Activated T-cell treated with anti-CD3 and anti-CD28 coated beads, Interleukin-2, amount 50 U/mL, for 24 hours (primary cell): ENCODE data around the gene AJAP1.
"Not testable (repeated sequence)": the region's sequence is repeated elsewhere in the genome, so short reads cannot be mapped to it uniquely, and the experiment has no call there.

ENCODE experiments used
- DNase-seq: peaks from one replicate; pipeline ENCODE4 v3.0.0-alpha.2; 2020
- H3K27ac Mint-ChIP-seq: 2 replicates; pipeline ENCODE4 v1.8.0; 2020; ENCODE audit warnings: mild to moderate bottlenecking, mixed read lengths
- H3K27me3 Mint-ChIP-seq: 2 replicates; pipeline ENCODE4 v1.8.0; 2020; ENCODE audit warnings: mixed read lengths
- H3K36me3 Mint-ChIP-seq: 2 replicates; pipeline ENCODE4 v1.8.0; 2020; ENCODE audit warnings: low read depth, mixed read lengths
- H3K4me1 Mint-ChIP-seq: 2 replicates; pipeline ENCODE4 v1.8.0; 2020; ENCODE audit warnings: low read depth, mixed read lengths
- H3K4me3 Mint-ChIP-seq: 2 replicates; pipeline ENCODE4 v1.8.0; 2020; ENCODE audit warnings: mild to moderate bottlenecking, moderate library complexity, mixed read lengths
- H3K9me3 Mint-ChIP-seq: 2 replicates; pipeline ENCODE4 v1.8.0; 2020; ENCODE audit warnings: mixed read lengths

Gene AJAP1

DNA sequence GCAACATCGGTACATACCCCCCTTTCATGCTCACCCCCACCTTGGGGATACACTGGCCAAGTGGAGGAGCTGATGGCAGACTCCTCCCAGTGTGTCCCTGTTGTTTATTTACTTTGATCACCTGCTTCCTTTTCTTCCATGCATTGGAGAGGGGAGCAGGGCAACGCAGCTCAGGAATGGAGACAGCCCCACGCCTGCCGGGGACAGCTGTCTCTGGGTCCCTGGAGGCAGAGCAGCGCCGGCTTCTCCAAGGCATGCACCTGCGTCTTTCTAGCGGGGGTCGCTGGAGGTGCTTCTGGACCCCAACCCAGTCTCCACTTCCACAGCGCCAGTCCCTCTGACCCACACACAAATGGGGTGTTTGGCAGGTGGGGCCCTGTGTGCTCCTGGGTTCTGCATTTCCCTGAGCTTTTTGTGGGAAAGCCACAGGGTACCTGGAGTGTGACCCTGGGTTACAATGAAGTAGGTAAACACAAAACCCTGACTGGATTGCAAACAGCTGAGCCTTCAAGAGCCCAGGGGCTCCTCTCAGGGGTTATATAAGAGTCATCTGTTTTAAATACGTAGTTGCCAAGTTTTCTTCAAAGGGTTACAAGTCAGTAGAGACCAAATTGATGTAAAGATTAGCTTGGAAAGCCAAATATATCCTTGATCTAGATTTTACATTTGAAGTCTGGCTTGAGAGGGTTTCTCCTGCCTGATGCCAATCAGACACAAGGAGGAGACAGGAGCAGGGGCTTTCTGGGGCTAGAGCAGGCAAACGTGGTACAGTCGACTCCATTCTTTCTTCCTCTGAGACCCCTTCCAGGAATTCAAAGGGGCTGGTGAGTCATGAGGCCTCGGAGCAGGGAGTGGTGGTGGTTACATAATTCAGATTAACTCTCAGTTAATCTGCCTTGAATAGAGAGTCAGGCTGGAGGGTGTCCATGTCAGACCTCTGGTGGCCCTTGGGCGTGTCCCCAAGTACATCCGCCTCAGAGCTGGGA, 4.5 kb downstream of the AJAP1 start:
- Mint-ChIP-seq H3K4me1 (peaks cover 5% of the 10 kb centered on the region), H3K27ac (no peak overlapping the region), H3K36me3 (no peaks in the 10 kb centered on the region)

DNA sequence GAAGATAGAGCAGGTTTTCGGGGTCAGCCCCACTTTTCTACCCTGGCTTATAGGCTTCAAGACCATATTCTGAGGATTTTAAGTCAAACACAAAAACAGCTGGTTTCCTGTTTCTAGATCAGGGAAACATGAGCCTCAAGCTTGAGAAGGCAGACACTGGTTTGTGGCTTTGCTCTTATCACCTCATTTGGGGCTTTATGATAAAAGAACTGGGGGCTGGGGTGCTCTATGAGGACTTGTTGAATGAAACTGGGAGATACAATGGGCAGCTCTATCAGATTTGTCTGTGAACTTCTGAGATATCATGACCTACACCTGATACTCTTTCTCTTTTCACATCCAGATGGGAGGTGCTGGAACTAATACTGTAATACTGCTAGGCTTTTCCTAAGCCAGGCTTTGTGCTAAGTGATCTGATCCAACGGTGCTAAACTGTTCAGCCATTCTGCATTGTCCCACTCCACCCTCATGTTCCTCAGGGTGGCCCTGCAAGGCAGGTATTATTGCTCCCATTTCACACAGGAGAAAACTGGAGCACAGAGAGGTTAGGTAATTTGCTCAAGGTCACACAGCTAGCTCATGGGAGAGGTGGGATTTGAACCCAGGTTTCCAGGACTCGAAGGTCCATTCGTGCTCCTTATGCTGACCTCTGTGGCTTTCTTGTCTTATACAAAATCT, 6.6 kb downstream of the AJAP1 start:
- H3K27ac Mint-ChIP-seq: no peak overlapping the region
- DNase-seq: no peak
- H3K36me3 Mint-ChIP-seq: no peaks in the 10 kb centered on the region
- H3K4me3 Mint-ChIP-seq: no peak overlapping the region
- peaks cover 68% of the 10 kb centered on the region for H3K27me3 Mint-ChIP-seq
- H3K9me3 Mint-ChIP-seq: no peaks in the 10 kb centered on the region
- peaks cover 5% of the 10 kb centered on the region for H3K4me1 Mint-ChIP-seq

More for the DNA sequence above, 4.5 kb downstream of the AJAP1 start:
- no peak for DNase-seq
- Mint-ChIP-seq H3K27me3 (peaks cover 68% of the 10 kb centered on the region), H3K9me3 (no peaks in the 10 kb centered on the region), H3K4me3 (no peak overlapping the region)

DNA sequence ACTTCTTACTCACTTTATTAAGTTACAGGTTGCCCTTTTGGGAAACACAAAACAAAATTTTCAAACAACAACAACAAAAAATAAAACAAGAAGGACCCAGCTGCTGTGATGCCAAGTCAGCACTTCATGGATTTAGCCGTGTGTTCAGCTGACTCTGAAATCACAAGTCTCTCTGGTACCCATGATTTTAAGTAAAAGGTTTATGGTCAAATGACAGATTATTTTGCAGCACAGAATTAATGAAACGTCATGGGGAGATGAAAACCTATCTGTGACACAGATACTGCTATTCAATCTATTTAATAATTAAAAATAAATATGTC, 7.1 kb downstream of the AJAP1 start:
- peaks cover 1% of the 10 kb centered on the region for H3K4me1 Mint-ChIP-seq
- peaks cover 63% of the 10 kb centered on the region for H3K27me3 Mint-ChIP-seq
- H3K36me3 Mint-ChIP-seq: no peaks in the 10 kb centered on the region
- H3K27ac Mint-ChIP-seq: no peak overlapping the region
- H3K9me3 Mint-ChIP-seq: no peaks in the 10 kb centered on the region
- DNase-seq: no peak
- H3K4me3 Mint-ChIP-seq: no peak overlapping the region

GRCh38 chr1:4662168-4662567, 7.8 kb downstream of the AJAP1 start:
- no peak for DNase-seq
- H3K27ac Mint-ChIP-seq: no peak overlapping the region

GRCh38 chr1:4662723-4663122, 8.3 kb downstream of the AJAP1 start:
- no peak overlapping the region for H3K4me3 Mint-ChIP-seq
- no peaks in the 10 kb centered on the region for H3K4me1 Mint-ChIP-seq
- H3K27me3 Mint-ChIP-seq: peaks cover 52% of the 10 kb centered on the region
- DNase-seq: no peak
- H3K9me3 Mint-ChIP-seq: no peaks in the 10 kb centered on the region
- H3K27ac Mint-ChIP-seq: no peak overlapping the region
- H3K36me3 Mint-ChIP-seq: no peaks in the 10 kb centered on the region

More at GRCh38 chr1:4662168-4662567, 7.8 kb downstream of the AJAP1 start:
- Mint-ChIP-seq H3K4me3 (no peak overlapping the region), H3K4me1 (no peaks in the 10 kb centered on the region), H3K9me3 (no peaks in the 10 kb centered on the region), H3K36me3 (no peaks in the 10 kb centered on the region), H3K27me3 (peaks cover 57% of the 10 kb centered on the region)

GRCh38 chr1:4664095-4664494, 9.7 kb downstream of the AJAP1 start:
- H3K27ac Mint-ChIP-seq: no peak overlapping the region
- no peaks in the 10 kb centered on the region for H3K9me3 Mint-ChIP-seq
- no peaks in the 10 kb centered on the region for H3K36me3 Mint-ChIP-seq

DNA sequence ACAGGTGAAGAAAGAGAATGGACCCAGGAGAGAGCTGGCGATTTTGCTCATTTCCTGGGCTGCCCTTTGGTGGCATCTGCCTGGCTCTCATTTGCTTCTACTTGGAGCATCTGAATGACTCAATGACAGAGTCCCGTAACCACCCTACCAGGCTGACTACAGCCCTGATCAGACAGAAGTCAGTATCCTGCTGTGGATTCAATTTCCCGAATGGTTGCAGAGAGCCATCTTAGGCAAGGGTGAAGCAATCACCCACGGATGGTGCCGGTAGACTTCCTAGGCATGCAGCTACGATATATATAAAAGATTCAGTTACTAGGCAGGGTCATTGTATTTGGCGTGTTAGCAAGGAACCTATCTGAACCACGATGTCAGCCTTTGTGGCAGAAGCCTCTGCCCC, 10.2 kb downstream of the AJAP1 start:
- H3K9me3 Mint-ChIP-seq: no peaks in the 10 kb centered on the region
- no peaks in the 10 kb centered on the region for H3K36me3 Mint-ChIP-seq
- H3K4me3 Mint-ChIP-seq: no peak overlapping the region
- H3K27me3 Mint-ChIP-seq: peaks cover 33% of the 10 kb centered on the region
- H3K4me1 Mint-ChIP-seq: no peaks in the 10 kb centered on the region
- no peak overlapping the region for H3K27ac Mint-ChIP-seq
- DNase-seq: no peak

More at GRCh38 chr1:4664095-4664494, 9.7 kb downstream of the AJAP1 start:
- Mint-ChIP-seq H3K4me3 (no peak overlapping the region), H3K27me3 (peaks cover 39% of the 10 kb centered on the region), H3K4me1 (no peaks in the 10 kb centered on the region)
- DNase-seq: no peak

GRCh38 chr1:4665456-4665855, 11.0 kb downstream of the AJAP1 start:
- no peak overlapping the region for H3K27ac Mint-ChIP-seq
- H3K9me3 Mint-ChIP-seq: no peaks in the 10 kb centered on the region
- H3K4me3 Mint-ChIP-seq: no peak overlapping the region
- H3K36me3 Mint-ChIP-seq: no peaks in the 10 kb centered on the region
- H3K4me1 Mint-ChIP-seq: no peaks in the 10 kb centered on the region
- DNase-seq: no peak
- peaks cover 34% of the 10 kb centered on the region for H3K27me3 Mint-ChIP-seq

- not testable (repeated sequence) for H3K27ac Mint-ChIP-seq
Observed at GRCh38 chr1:4666683-4667082, 12.3 kb downstream of the AJAP1 start.

GRCh38 chr1:4668743-4669700, 14.6 kb downstream of the AJAP1 start:
- peaks cover 23% of the 10 kb centered on the region for H3K27me3 Mint-ChIP-seq
- DNase-seq: no peak
- no peak overlapping the region for H3K27ac Mint-ChIP-seq
- no peak overlapping the region for H3K4me3 Mint-ChIP-seq
- no peaks in the 10 kb centered on the region for H3K9me3 Mint-ChIP-seq
- no peaks in the 10 kb centered on the region for H3K36me3 Mint-ChIP-seq
- no peaks in the 10 kb centered on the region for H3K4me1 Mint-ChIP-seq

More at GRCh38 chr1:4666683-4667082, 12.3 kb downstream of the AJAP1 start:
- not testable (repeated sequence) for DNase-seq, H3K9me3 Mint-ChIP-seq, H3K4me1 Mint-ChIP-seq, H3K4me3 Mint-ChIP-seq, H3K36me3 Mint-ChIP-seq
- peaks cover 28% of the 10 kb centered on the region for H3K27me3 Mint-ChIP-seq

GRCh38 chr1:4670265-4670664, 15.9 kb downstream of the AJAP1 start:
- Mint-ChIP-seq H3K27ac (no peak overlapping the region), H3K9me3 (no peaks in the 10 kb centered on the region), H3K36me3 (no peaks in the 10 kb centered on the region), H3K4me1 (no peaks in the 10 kb centered on the region), H3K27me3 (peaks cover 23% of the 10 kb centered on the region), H3K4me3 (no peak overlapping the region)
- no peak for DNase-seq

DNA sequence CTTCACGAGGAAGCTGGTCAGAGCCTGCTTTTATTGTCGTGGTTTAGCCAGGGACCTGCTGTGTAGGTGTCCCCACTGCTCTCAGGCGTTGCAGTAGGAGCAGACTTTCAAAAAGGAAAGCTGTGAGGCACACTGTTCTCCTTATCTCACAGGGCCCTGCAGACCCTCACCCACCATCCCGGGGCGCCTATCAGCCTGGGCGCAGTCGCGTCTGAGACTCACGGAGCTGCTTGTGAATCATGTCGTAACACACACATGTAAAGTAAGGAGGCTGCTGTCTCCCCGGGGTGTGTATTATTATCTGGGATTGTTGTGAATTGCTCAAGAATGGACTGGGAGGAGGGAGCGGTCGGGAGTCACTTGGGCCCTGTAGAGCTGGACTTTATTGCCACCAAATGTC, 17.4 kb downstream of the AJAP1 start:
- Mint-ChIP-seq H3K27ac (no peak overlapping the region), H3K27me3 (peaks cover 28% of the 10 kb centered on the region), H3K4me3 (no peak overlapping the region), H3K36me3 (no peaks in the 10 kb centered on the region), H3K4me1 (no peaks in the 10 kb centered on the region), H3K9me3 (no peaks in the 10 kb centered on the region)
- no peak for DNase-seq

GRCh38 chr1:4673494-4673893, 19.1 kb downstream of the AJAP1 start:
- no peak overlapping the region for H3K27ac Mint-ChIP-seq
- H3K27me3 Mint-ChIP-seq: peaks cover 28% of the 10 kb centered on the region
- DNase-seq: no peak
- H3K4me1 Mint-ChIP-seq: no peaks in the 10 kb centered on the region
- H3K36me3 Mint-ChIP-seq: no peaks in the 10 kb centered on the region
- H3K4me3 Mint-ChIP-seq: no peak overlapping the region
- peaks cover 5% of the 10 kb centered on the region for H3K9me3 Mint-ChIP-seq

DNA sequence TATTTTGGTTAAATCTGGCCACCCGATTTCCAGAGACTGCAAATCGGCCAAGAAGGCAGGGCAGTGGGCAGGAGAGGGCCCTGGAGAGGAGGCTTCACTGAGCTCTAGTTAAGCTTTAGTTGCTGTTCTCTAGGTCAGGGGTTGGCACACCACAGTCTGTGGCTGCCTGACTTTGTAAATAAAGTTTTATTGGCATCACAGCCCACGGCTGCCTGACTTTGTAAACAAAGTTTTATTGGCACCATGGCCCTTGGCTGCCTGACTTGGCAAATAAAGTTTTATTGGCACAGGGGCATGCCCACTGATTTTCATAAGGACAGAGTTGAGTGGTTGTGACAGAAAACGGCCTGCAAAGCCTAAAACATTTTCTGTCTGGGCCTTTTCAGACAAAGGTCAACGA, 19.7 kb downstream of the AJAP1 start:
- Mint-ChIP-seq H3K27ac (no peak overlapping the region), H3K9me3 (peaks cover 10% of the 10 kb centered on the region), H3K27me3 (peaks cover 28% of the 10 kb centered on the region), H3K4me3 (no peak overlapping the region), H3K36me3 (no peaks in the 10 kb centered on the region), H3K4me1 (no peaks in the 10 kb centered on the region)
- no peak for DNase-seq
